HG03045 (cell line): Measurements from ENCODE around the gene TREM1.
"Not testable (repeated sequence)": the region's sequence is repeated elsewhere in the genome, so short reads cannot be mapped to it uniquely, and the experiment has no call there.

Source experiments
- ATAC-seq: cut with Tn5 transposase; IDR thresholded peaks from one replicate; pipeline ENCODE4 v1.9.1; 2021; ENCODE audit warnings: mild to moderate bottlenecking, moderate library complexity; ENCODE audit not compliant: unreplicated experiment

TREM1 gene

GRCh38 chr6:41262401-41262800 lies 24.1 kb downstream of the TREM1 start:
- no peak for ATAC-seq

- ATAC-seq = no peak
Measured at GRCh38 chr6:41258196-41258493, 28.3 kb downstream of the TREM1 start.

GRCh38 chr6:41257369-41258195 lies 28.9 kb downstream of the TREM1 start:
- ATAC-seq = no peak

GRCh38 chr6:41256383-41256782 lies 30.1 kb downstream of the TREM1 start:
- peak; percentile 73 for ATAC-seq

GRCh38 chr6:41255638-41256246 lies 30.7 kb downstream of the TREM1 start:
- peak; percentile 20 for ATAC-seq

GRCh38 chr6:41255110-41255509 lies 31.4 kb downstream of the TREM1 start:
- ATAC-seq = no peak

- ATAC-seq = no peak
Measured at GRCh38 chr6:41252401-41253169, 33.9 kb downstream of the TREM1 start.

- ATAC-seq = no peak
Measured at GRCh38 chr6:41247882-41248705, 38.4 kb downstream of the TREM1 start.

GRCh38 chr6:41247288-41247865 lies 39.1 kb downstream of the TREM1 start:
- no peak for ATAC-seq

- ATAC-seq = not testable (repeated sequence)
Measured at GRCh38 chr6:41246529-41246928, 40.0 kb downstream of the TREM1 start.

GRCh38 chr6:41239467-41240159 lies 46.9 kb downstream of the TREM1 start:
- no peak for ATAC-seq

GRCh38 chr6:41237128-41237527 lies 49.4 kb downstream of the TREM1 start:
- no peak for ATAC-seq

GRCh38 chr6:41236276-41236675 lies 50.2 kb downstream of the TREM1 start:
- ATAC-seq = no peak

- ATAC-seq = no peak
Measured at GRCh38 chr6:41232667-41233066, 53.8 kb downstream of the TREM1 start.

- no peak for ATAC-seq
Measured at GRCh38 chr6:41231246-41231645, 55.2 kb downstream of the TREM1 start.

- ATAC-seq = no peak
Measured at GRCh38 chr6:41229721-41230120, 56.8 kb downstream of the TREM1 start.

GRCh38 chr6:41228616-41229015 lies 57.9 kb downstream of the TREM1 start:
- no peak for ATAC-seq

GRCh38 chr6:41228096-41228495 lies 58.4 kb downstream of the TREM1 start, which contains the start of gene TREML4:
TREML4 (plus strand) TSS chr6:41228349; CDS start chr6:41228428, 79 bp downstream.
- no peak for ATAC-seq

- ATAC-seq = no peak
Measured at GRCh38 chr6:41226752-41227151, 59.7 kb downstream of the TREM1 start.

GRCh38 chr6:41224800-41225199 lies 61.7 kb downstream of the TREM1 start:
- no peak for ATAC-seq
